ENCODE measurements around the gene ZNF844.
"Not testable (repeated sequence)": the region's sequence is repeated elsewhere in the genome, so short reads cannot be mapped to it uniquely, and the experiment has no call there.

- TF ChIP-seq EZH2phosphoT487 (IDR thresholded peaks at IDR 0.05; ENCODE audit: borderline replicate concordance); CTCF (conservative IDR thresholded peaks at IDR 0.05; ENCODE audit: low read length): not testable (repeated sequence)
Measured at GRCh38 chr19:12103909-12104308, 39.4 kb downstream of the ZNF844 start.

All from Loucy (cell line).